Uterus (tissue), 4 donors: Measurements from ENCODE around the gene FHIT. TPM values are rescaled to one million over a fixed set of nuclear protein-coding genes. Genes with fewer than 3 reads are reported as not detected.
A peak's percentile ranks its signal among the peaks of the same experiment; 100 is the strongest.

Experiments used
- DNase-seq, 2 donors: peaks; one replicate each; pipeline ENCODE4 v3.0.0-alpha.2; 2019 to 2020
- H3K27ac ChIP-seq, 2 donors: fragments of 200-600 bp; sonication (generic); 1 replicate in 1 of 2; 2 replicates in 1 of 2; pipeline ENCODE4 v1.5.1; 2016 to 2018
- H3K27me3 ChIP-seq, 2 donors: fragments of 200-600 bp; sonication (generic); one replicate each; pipeline ENCODE4 v1.5.1; 2018 to 2019; ENCODE audit warnings: control low read depth in 1 of 2
- H3K36me3 ChIP-seq, 2 donors: fragments of 200-600 bp; sonication (generic); one replicate each; pipeline ENCODE4 v1.5.1; 2019; ENCODE audit warnings: control low read depth in 1 of 2
- H3K4me1 ChIP-seq, 2 donors: fragments of 200-600 bp; sonication (generic); one replicate each; pipeline ENCODE4 v1.5.1; 2018 to 2019; ENCODE audit warnings: control low read depth in 1 of 2
- H3K4me3 ChIP-seq, 2 donors: fragments of 200-600 bp; sonication (generic); 1 replicate in 1 of 2; 2 replicates in 1 of 2; pipeline ENCODE4 v1.5.1; 2018 to 2019; ENCODE audit warnings: mild to moderate bottlenecking in 1 of 2
- H3K9me3 ChIP-seq, 2 donors: fragments of 200-600 bp; sonication (generic); one replicate each; pipeline ENCODE4 v1.5.1; 2019; ENCODE audit warnings: control low read depth in 1 of 2
- POLR2A ChIP-seq, 2 donors: fragments of 450-650 bp; IDR thresholded peaks; one replicate each; pipeline ENCODE4 v1.6.1; 2016; ENCODE audit warnings: antibody characterized with exemption in 2 of 2, mild to moderate bottlenecking in 1 of 2, moderate library complexity in 1 of 2
- intact Hi-C: fragments of 100-400 bp; cut with DNase I; formaldehyde crosslinking; loops from one replicate; pipeline ENCODE4 v1.15.1; 2023; ENCODE audit warnings: low total_unique reads
- total RNA-seq, 4 donors: library from RNA; depleted of rRNA in 3 of 4; stranded (reverse); fragments of >200 nt in 3 of 4; gene quantifications; one replicate each; pipeline versions ENCODE4 v1.1.0 to v1.2.4, GENCODE V29; 2014 to 2023
- TF ChIP-seq, protein P1 (sequence below), 4 experiments: fragments of 200-600 bp in 2 of 4; fragments of 450-650 bp in 2 of 4; sonication (generic) in 2 of 4; IDR thresholded peaks; one replicate each; pipeline ENCODE4 v1.5.1; 2016 to 2019; ENCODE audit warnings: antibody characterized with exemption in 4 of 4, mild to moderate bottlenecking in 2 of 4, moderate library complexity in 1 of 4
- donor health status: DM: yes; HTN: yes; CAD: no.

FHIT gene
- total RNA-seq, 4 donors from 2014 or later, result 1.3 to 15.2 (median 7.3) TPM

DNA sequence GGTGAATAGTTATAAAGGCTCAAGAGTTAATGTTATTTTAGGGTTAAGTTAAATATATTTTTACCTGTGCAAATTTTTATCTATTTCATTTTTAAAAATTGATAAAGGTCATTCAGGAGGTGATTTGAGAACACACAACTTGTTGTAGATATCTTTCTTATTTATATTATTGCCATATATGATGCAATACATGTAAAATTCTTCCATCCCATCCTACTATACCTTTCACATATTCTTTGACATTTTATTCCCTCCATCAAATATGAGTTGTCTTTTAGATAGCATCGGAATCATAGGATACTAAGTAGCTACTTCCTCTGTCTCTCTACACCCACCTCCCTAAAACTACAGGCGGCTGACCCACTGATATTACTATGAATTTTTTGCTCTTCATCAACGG lies 734.1 kb downstream of the FHIT start:
- Histone ChIP-seq H3K27me3 (no peaks in the 10 kb centered on the region), H3K4me1 (no peaks in the 10 kb centered on the region), H3K4me3 (no peak overlapping the region), H3K27ac (no peak overlapping the region), H3K36me3 (no peaks in the 10 kb centered on the region), H3K9me3 (no peaks in the 10 kb centered on the region)
- DNase-seq, result no peak
- intact Hi-C loops, result no loop called here
- no peak for TF ChIP-seq POLR2A (IDR thresholded peaks at IDR 0.05)
- TF ChIP-seq, protein P1, sequence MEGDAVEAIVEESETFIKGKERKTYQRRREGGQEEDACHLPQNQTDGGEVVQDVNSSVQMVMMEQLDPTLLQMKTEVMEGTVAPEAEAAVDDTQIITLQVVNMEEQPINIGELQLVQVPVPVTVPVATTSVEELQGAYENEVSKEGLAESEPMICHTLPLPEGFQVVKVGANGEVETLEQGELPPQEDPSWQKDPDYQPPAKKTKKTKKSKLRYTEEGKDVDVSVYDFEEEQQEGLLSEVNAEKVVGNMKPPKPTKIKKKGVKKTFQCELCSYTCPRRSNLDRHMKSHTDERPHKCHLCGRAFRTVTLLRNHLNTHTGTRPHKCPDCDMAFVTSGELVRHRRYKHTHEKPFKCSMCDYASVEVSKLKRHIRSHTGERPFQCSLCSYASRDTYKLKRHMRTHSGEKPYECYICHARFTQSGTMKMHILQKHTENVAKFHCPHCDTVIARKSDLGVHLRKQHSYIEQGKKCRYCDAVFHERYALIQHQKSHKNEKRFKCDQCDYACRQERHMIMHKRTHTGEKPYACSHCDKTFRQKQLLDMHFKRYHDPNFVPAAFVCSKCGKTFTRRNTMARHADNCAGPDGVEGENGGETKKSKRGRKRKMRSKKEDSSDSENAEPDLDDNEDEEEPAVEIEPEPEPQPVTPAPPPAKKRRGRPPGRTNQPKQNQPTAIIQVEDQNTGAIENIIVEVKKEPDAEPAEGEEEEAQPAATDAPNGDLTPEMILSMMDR (IDR thresholded peaks at IDR 0.05), result no peak

DNA sequence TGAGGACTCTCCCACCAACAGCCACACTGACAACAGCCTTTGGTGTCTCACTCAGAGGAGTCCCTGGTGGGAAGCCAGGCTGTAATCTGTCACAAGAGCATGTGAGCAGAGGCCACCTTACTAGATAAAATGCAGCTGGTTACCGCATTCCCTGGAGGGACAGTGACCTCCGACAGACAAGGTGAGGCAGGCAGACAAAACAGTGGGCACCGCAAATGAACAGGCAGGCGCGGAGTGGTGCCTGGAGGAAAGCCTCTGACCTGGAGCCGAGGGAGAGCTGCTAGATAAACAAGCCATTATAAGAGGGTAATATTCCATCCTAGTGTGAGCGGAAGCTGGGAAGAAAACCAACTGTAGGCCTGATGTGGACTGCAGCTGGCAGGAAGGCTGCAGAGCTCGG lies 736.4 kb downstream of the FHIT start:
- Histone ChIP-seq H3K4me3 (no peak overlapping the region), H3K9me3 (no peaks in the 10 kb centered on the region), H3K4me1 (no peaks in the 10 kb centered on the region), H3K36me3 (no peaks in the 10 kb centered on the region), H3K27me3 (no peaks in the 10 kb centered on the region), H3K27ac (no peak overlapping the region)
- TF ChIP-seq, protein P1 (IDR thresholded peaks at IDR 0.05), result no peak
- TF ChIP-seq POLR2A (IDR thresholded peaks at IDR 0.05), result no peak
- intact Hi-C loops, result no loop called here
- peak in 1 of 2 donors; percentile 15 for DNase-seq

DNA sequence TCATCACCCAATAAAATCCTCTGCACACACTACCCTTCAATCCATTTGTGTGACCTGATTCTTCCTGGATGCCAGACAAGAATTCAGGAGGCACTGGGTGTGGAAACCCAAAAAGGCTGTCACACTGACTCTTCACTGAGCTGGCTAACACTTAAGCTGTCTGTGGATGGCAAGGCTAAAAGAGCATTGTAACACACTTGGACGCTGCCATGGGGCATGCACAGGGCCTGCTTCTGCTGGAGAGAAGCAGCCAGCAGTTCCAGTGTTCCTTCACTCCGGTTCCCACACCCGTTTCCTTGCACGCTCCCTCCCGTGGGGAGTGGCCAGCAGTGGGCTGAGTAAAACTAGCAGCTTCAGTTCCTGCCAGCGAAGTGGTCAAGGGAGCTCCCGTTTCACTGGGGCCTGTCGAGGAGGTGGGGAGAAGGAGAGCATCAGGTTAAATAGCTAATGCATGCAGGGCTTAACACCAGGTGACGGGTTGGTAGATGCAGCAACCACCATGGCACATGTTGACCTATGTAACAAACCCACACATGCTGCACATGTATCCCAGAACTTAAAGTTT lies 737.1 kb downstream of the FHIT start:
- no peak for TF ChIP-seq POLR2A (IDR thresholded peaks at IDR 0.05)
- TF ChIP-seq, protein P1 (IDR thresholded peaks at IDR 0.05), result no peak
- no peak for DNase-seq
- intact Hi-C loops, result no loop called here
- Histone ChIP-seq H3K4me3 (no peak overlapping the region), H3K27me3 (no peaks in the 10 kb centered on the region), H3K36me3 (no peaks in the 10 kb centered on the region), H3K4me1 (no peaks in the 10 kb centered on the region), H3K27ac (no peak overlapping the region), H3K9me3 (no peaks in the 10 kb centered on the region)

DNA sequence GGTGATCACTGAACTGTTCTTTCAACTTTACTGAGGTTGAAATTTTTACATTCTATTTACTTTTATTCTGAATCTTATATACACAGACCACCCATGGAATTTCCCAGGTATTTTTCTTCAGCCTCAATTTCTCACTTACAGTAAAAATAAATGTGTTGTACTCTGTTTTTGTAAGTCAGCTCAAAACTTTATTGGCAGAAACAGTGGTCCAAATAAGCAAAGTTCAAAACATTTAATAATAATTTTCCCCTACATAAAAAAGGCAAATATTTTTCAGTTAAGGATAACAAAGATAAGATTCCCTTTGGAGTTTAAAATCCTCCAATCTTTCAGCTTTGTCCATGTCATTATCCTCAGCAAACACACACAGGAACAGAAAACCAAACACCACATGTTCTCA lies 738.0 kb downstream of the FHIT start:
- TF ChIP-seq, protein P1 (IDR thresholded peaks at IDR 0.05), result no peak
- TF ChIP-seq POLR2A (IDR thresholded peaks at IDR 0.05), result no peak
- Histone ChIP-seq H3K4me1 (no peaks in the 10 kb centered on the region), H3K4me3 (no peak overlapping the region), H3K9me3 (no peaks in the 10 kb centered on the region), H3K27me3 (no peaks in the 10 kb centered on the region), H3K36me3 (no peaks in the 10 kb centered on the region), H3K27ac (no peak overlapping the region)
- intact Hi-C loops, result no loop called here
- no peak for DNase-seq

DNA sequence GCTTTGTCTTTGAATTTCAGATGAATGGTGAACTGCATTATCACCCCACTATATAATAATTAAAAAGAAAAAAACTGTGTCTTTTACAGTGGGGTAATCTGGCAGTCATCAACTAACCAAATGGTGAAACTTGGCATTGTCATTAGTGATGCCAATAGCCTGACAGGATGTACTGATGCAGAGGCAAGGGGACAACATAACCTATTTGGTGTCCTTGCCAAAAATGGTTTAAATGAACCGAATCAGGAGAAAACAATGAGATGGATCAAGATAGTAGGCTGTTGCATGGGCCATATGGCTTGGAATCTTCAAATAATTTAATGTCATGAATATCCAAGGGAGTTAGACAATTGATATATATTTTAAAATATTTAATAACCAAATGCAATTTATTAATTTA lies 738.7 kb downstream of the FHIT start:
- H3K36me3 ChIP-seq, result no peaks in the 10 kb centered on the region
- H3K27me3 ChIP-seq, result no peaks in the 10 kb centered on the region
- H3K9me3 ChIP-seq, result no peaks in the 10 kb centered on the region
- no peak overlapping the region for H3K4me3 ChIP-seq
- TF ChIP-seq POLR2A (IDR thresholded peaks at IDR 0.05), result no peak
- intact Hi-C loops, result no loop called here
- no peaks in the 10 kb centered on the region for H3K4me1 ChIP-seq
- no peak overlapping the region for H3K27ac ChIP-seq
- no peak for DNase-seq

DNA sequence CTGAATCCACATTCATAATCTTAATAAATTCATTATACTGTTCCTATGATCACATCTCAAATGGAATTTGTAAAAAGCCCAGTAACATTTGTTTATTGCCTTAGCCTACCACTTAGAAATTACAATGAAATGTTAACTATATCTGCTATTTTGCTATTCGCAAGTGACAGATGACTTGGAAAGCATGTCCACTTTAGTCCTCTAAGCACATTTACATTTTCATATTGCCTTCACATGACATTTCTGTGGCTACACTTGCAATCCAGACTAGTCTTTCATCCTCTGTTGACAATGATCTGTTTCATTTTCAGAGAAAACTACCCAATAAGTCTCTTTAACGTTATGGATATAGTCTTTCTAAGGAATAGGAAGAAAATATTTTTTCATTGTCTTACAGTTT lies 741.8 kb downstream of the FHIT start:
- H3K4me1 ChIP-seq, result no peaks in the 10 kb centered on the region
- no peak overlapping the region for H3K27ac ChIP-seq
- TF ChIP-seq, protein P1 (IDR thresholded peaks at IDR 0.05), result no peak
- TF ChIP-seq POLR2A (IDR thresholded peaks at IDR 0.05), result no peak
- DNase-seq, result no peak
- no peak overlapping the region for H3K4me3 ChIP-seq
- no peaks in the 10 kb centered on the region for H3K36me3 ChIP-seq
- H3K9me3 ChIP-seq, result no peaks in the 10 kb centered on the region
- intact Hi-C loops, result no loop called here
- H3K27me3 ChIP-seq, result no peaks in the 10 kb centered on the region
